ENCODE measurements around the gene ZNF549. TPM values are rescaled to one million over a fixed set of nuclear protein-coding genes. Genes with fewer than 3 reads are reported as not detected.
"Not testable (repeated sequence)": the region's sequence is repeated elsewhere in the genome, so short reads cannot be mapped to it uniquely, and the experiment has no call there.

The ZNF549 gene
- 10 to 100 TPM in 4 of 7 donors, 1 to 10 TPM in 3; 8.5 to 13.0 (median 10.8) TPM for total RNA-seq
- polyA plus RNA-seq = 1 to 10 TPM; 2.6 to 3.9 (median 2.8) TPM
- long read RNA-seq, donor 1, full-length matches to known transcripts = 3 of 3 reads
- long read RNA-seq, donor 1, partial matches to known transcripts = 0 of 3 reads
- long read RNA-seq, donor 1, other reads (novel, unspliced or antisense) = 0 of 3 reads
- long read RNA-seq, donor 2, full-length matches to known transcripts = 3 of 3 reads
- long read RNA-seq, donor 2, partial matches to known transcripts = 0 of 3 reads
- long read RNA-seq, donor 2, other reads (novel, unspliced or antisense) = 0 of 3 reads

GRCh38 chr19:57527136-57527881 is at the start of gene ZNF549:
Gene ZNF549 (plus strand): TSS chr19:57527356. CDS start chr19:57527574, 218 bp downstream.
- Histone ChIP-seq H3K27ac (peak within 1 kb of the TSS; percentile 69 to 91 (median 86)), H3K9me3 (peaks cover 2 to 73% (median 39%) of the 10 kb centered on the region in 8 donors), H3K36me3 (peaks cover 8 to 26% (median 18%) of the 10 kb centered on the region in 6 donors), H3K4me3 (peak within 1 kb of the TSS; percentile 63 to 89 (median 80)), H3K4me1 (peaks cover 6 to 26% (median 20%) of the 10 kb centered on the region in 6 donors), H3K27me3 (replicated peaks in 1 of 7) (no peaks in the 10 kb centered on the region)
- DNase-seq = peak; percentile 95
- 1 to 5% (median 1%) methylated on average over 32 to 64 of the region's 64 CpGs for WGBS, 5 donors
- intact Hi-C loops (cut with DNase I; ENCODE audit: low total_unique reads) = no loop called here
- TF ChIP-seq CTCF (IDR thresholded peaks at IDR 0.05 in 8 of 11, conservative IDR thresholded peaks at IDR 0.05 in 3 of 11) (peak in 2 of 11 experiments; percentile 17 to 35), POLR2A (IDR thresholded peaks at IDR 0.05) (no peak), POLR2AphosphoS5 (IDR thresholded peaks at IDR 0.05) (peak; percentile 86 to 91 (median 88))

GRCh38 chr19:57487477-57488298 is 39.5 kb upstream of the ZNF549 start, which contains the start of gene ZNF419:
Gene ZNF419 (plus strand): TSS chr19:57487750. CDS start chr19:57487951, 201 bp downstream.
- peak; percentile 88 to 91 (median 88) for TF ChIP-seq POLR2AphosphoS5 (IDR thresholded peaks at IDR 0.05)
- 1 to 3% (median 2%) methylated on average over 27 to 60 of the region's 69 CpGs for WGBS, 5 donors
- Histone ChIP-seq H3K4me1 (peaks cover 0 to 18% (median 10%) of the 10 kb centered on the region in 6 donors), H3K27ac (peak within 1 kb of the TSS; percentile 72 to 88 (median 84)), H3K4me3 (peak within 1 kb of the TSS; percentile 72 to 96 (median 86)), H3K9me3 (peaks cover 0 to 45% (median 16%) of the 10 kb centered on the region in 8 donors), H3K36me3 (peaks cover 0 to 32% (median 17%) of the 10 kb centered on the region in 6 donors)
- intact Hi-C loops (cut with DNase I; ENCODE audit: low total_unique reads); H3K27me3 ChIP-seq (replicated peaks in 1 of 7): not testable (repeated sequence)
- peak; percentile 96 for DNase-seq

- WGBS, 5 donors = 0% methylated on average over 1 of the region's 1 CpG; no CpG with 5 or more reads in 3 of the 5 donors
Observed at GRCh38 chr19:57488299-57488644, 38.9 kb upstream of the ZNF549 start.

GRCh38 chr19:57499332-57499679 is 27.9 kb upstream of the ZNF549 start:
- peaks cover 7 to 25% (median 10%) of the 10 kb centered on the region in 6 donors for H3K4me1 ChIP-seq
- H3K27me3 ChIP-seq (replicated peaks in 1 of 7); intact Hi-C loops (cut with DNase I; ENCODE audit: low total_unique reads); DNase-seq: not testable (repeated sequence)
- H3K36me3 ChIP-seq = peaks cover 0 to 42% (median 9%) of the 10 kb centered on the region in 6 donors
- peak overlapping the region in 4 of 8 donors; percentile 92 to 94 (median 94) for H3K27ac ChIP-seq
- peaks cover 0 to 84% (median 60%) of the 10 kb centered on the region in 8 donors for H3K9me3 ChIP-seq
- peak overlapping the region in 1 of 8 donors; percentile 78 for H3K4me3 ChIP-seq

More at GRCh38 chr19:57488299-57488644, 38.9 kb upstream of the ZNF549 start:
- H3K27me3 ChIP-seq (replicated peaks in 1 of 7); DNase-seq; H3K27ac ChIP-seq; intact Hi-C loops (cut with DNase I; ENCODE audit: low total_unique reads): not testable (repeated sequence)
- Histone ChIP-seq H3K9me3 (peaks cover 0 to 51% (median 21%) of the 10 kb centered on the region in 8 donors), H3K36me3 (peaks cover 0 to 38% (median 23%) of the 10 kb centered on the region in 6 donors), H3K4me3 (peak overlapping the region in 3 of 8 donors; percentile 16 to 96 (median 86)), H3K4me1 (peaks cover 0 to 18% (median 10%) of the 10 kb centered on the region in 6 donors)

Data from spleen (tissue), 13 donors.